HepG2 (cell line): ENCODE results near the gene LGALS3. TPM values are rescaled to one million over a fixed set of nuclear protein-coding genes. Genes with fewer than 3 reads are reported as not detected.

Experiments used
- AGO2 ChIP-seq: fragments of 200-400 bp; formaldehyde crosslinking; optimal IDR thresholded peaks from 2 replicates; pipeline ENCODE3; 2017; ENCODE audit warnings: mild to moderate bottlenecking, low read depth, low read length, moderate library complexity
- CENPX ChIP-seq: sonication (generic); formaldehyde crosslinking; IDR thresholded peaks from 2 replicates; pipeline ENCODE4 v1.9.0; 2021; ENCODE audit warnings: mild to moderate bottlenecking, missing genetic modification reagents, moderate library complexity
- EHMT2 ChIP-seq: fragments of 200-600 bp; sonication (generic); IDR thresholded peaks from 2 replicates; pipeline ENCODE4 v1.7.0; 2017; ENCODE audit warnings: antibody characterized with exemption, low read depth, low read length, borderline replicate concordance
- FIP1L1 ChIP-seq: fragments of 200-400 bp; formaldehyde crosslinking; IDR thresholded peaks from 2 replicates; pipeline ENCODE4 v1.6.1; 2018; ENCODE audit warnings: low read depth, mild to moderate bottlenecking, low read length, moderate library complexity, borderline replicate concordance; ENCODE audit not compliant: insufficient read depth
- FOXA1 ChIP-seq, 2 experiments: fragments of 450-650 bp in 1 of 2; sonication (generic) in 1 of 2; formaldehyde crosslinking in 1 of 2; IDR thresholded peaks; 2 replicates each; pipeline versions ENCODE4 v1.4.0 to v1.6.1; 2016 to 2020; ENCODE audit warnings: missing genetic modification reagents in 1 of 2
- HMG20A ChIP-seq: IDR thresholded peaks from 2 replicates; pipeline ENCODE4 v1.6.1; 2016; ENCODE audit warnings: borderline replicate concordance
- HNF1A ChIP-seq, 2 experiments: sonication (generic) in 1 of 2; formaldehyde crosslinking in 1 of 2; IDR thresholded peaks; 2 replicates each; pipeline versions ENCODE4 v1.4.0 to v1.6.1; 2016 to 2020; ENCODE audit warnings: borderline replicate concordance in 1 of 2, low read depth in 1 of 2, mild to moderate bottlenecking in 1 of 2, missing genetic modification reagents in 1 of 2
- MTA3 ChIP-seq: sonication (generic); formaldehyde crosslinking; IDR thresholded peaks from 2 replicates; pipeline ENCODE4 v1.4.0; 2020; ENCODE audit warnings: missing genetic modification reagents
- NFYB ChIP-seq: sonication (generic); formaldehyde crosslinking; IDR thresholded peaks from 2 replicates; pipeline ENCODE4 v1.4.0; 2020; ENCODE audit warnings: missing genetic modification reagents
- PBX3 ChIP-seq: sonication (generic); formaldehyde crosslinking; IDR thresholded peaks from 2 replicates; pipeline ENCODE4 v1.8.1; 2023; ENCODE audit warnings: missing genetic modification reagents, inconsistent platforms, borderline replicate concordance
- TEAD3 ChIP-seq: optimal IDR thresholded peaks from 2 replicates; pipeline ENCODE3; 2016; ENCODE audit warnings: borderline replicate concordance
- ZBTB21 ChIP-seq: sonication (generic); formaldehyde crosslinking; IDR thresholded peaks from 2 replicates; pipeline ENCODE4 v1.4.0; 2020; ENCODE audit warnings: missing genetic modification reagents
- ZBTB39 ChIP-seq: sonication (generic); formaldehyde crosslinking; IDR thresholded peaks from 2 replicates; pipeline ENCODE4 v1.5.0; 2020; ENCODE audit warnings: missing genetic modification reagents
- ZKSCAN5 ChIP-seq: sonication (generic); formaldehyde crosslinking; IDR thresholded peaks from 2 replicates; pipeline ENCODE4 v1.5.1; 2020; ENCODE audit warnings: mild to moderate bottlenecking, missing genetic modification reagents
- ZNF180 ChIP-seq: sonication (generic); formaldehyde crosslinking; IDR thresholded peaks from 2 replicates; pipeline ENCODE4 v1.4.0; 2020; ENCODE audit warnings: low read depth, missing genetic modification reagents, borderline replicate concordance
- ZNF468 ChIP-seq: sonication (generic); formaldehyde crosslinking; IDR thresholded peaks from 2 replicates; pipeline ENCODE4 v1.8.0; 2022; ENCODE audit warnings: mild to moderate bottlenecking, moderate library complexity, missing genetic modification reagents
- ZNF570 ChIP-seq: sonication (generic); formaldehyde crosslinking; IDR thresholded peaks from 2 replicates; pipeline ENCODE4 v1.4.0; 2020; ENCODE audit warnings: mild to moderate bottlenecking, missing genetic modification reagents, borderline replicate concordance
- ZNF770 ChIP-seq: sonication (generic); formaldehyde crosslinking; IDR thresholded peaks from 2 replicates; pipeline ENCODE4 v1.5.0; 2020; ENCODE audit warnings: mild to moderate bottlenecking, missing genetic modification reagents
- polyA plus RNA-seq, 8 experiments: library from polyadenylated mRNA; depleted of rRNA in 3 of 8; stranded (reverse) in 7 of 8; unstranded in 1 of 8; fragments of >200 nt; fragmentation: Illumina TruSeq in 4 of 8; extraction: Trizol in 4 of 8; gene quantifications; 2 replicates each; pipeline versions ENCODE4 v1.2.1 to v1.2.3, GENCODE V29; 2011 to 2016; ENCODE audit warnings: low read depth in 4 of 8, missing spikeins in 1 of 8, mixed read lengths in 1 of 8; ENCODE audit not compliant: insufficient read depth in 1 of 8
- total RNA-seq, 5 experiments: library from RNA; depleted of rRNA; stranded (reverse); fragments of >200 nt; fragmentation: Illumina TruSeq; extraction: Trizol; gene quantifications; 2 replicates each; pipeline ENCODE4 v1.2.3, GENCODE V29; 2016; ENCODE audit warnings: low read depth in 1 of 5

Gene LGALS3
- total and polyA plus RNA-seq, 2 of the 13 experiments (the other 11 are each of a cell fraction or from before 2014, with no cell fraction given): 5.0 to 97.4 TPM

GRCh38 chr14:55192054-55192621 is 63.1 kb downstream of the LGALS3 start (continued):
- TF ChIP-seq CENPX (CRISPR knock-in tag) (no peak), ZNF180 (CRISPR knock-in tag) (no peak), ZNF468 (CRISPR knock-in tag) (no peak), TEAD3 (no peak), ZBTB39 (CRISPR knock-in tag) (no peak), EHMT2 (peak; percentile 12; the same call in 1 of the 2 replicates), HNF1A (IDR thresholded peaks at IDR 0.05; ENCODE audit: low read depth) (no peak), HNF1A (CRISPR knock-in tag; IDR thresholded peaks at IDR 0.05; ENCODE audit: borderline replicate concordance) (no peak), FIP1L1 (no peak), NFYB (CRISPR knock-in tag) (peak; percentile 54; the same call in 1 of the 2 replicates), PBX3 (no peak), AGO2 (no peak), ZNF770 (CRISPR knock-in tag) (peak; percentile 78; the same call in 1 of the 2 replicates), FOXA1 (IDR thresholded peaks at IDR 0.05) (no peak), FOXA1 (CRISPR knock-in tag; IDR thresholded peaks at IDR 0.05) (peak; percentile 27; the same call in 1 of the 2 replicates), ZKSCAN5 (CRISPR knock-in tag) (no peak), ZNF570 (CRISPR knock-in tag) (no peak), HMG20A (CRISPR knock-in tag) (no peak), ZBTB21 (no peak), MTA3 (CRISPR knock-in tag) (no peak)
